ENCODE measurements around the gene IMMT. TPM values are rescaled to one million over a fixed set of nuclear protein-coding genes. Genes with fewer than 3 reads are reported as not detected.

The IMMT gene
- total and polyA plus RNA-seq, 9 of the 15 experiments (the other 6 are each of a cell fraction or from before 2014, with no cell fraction given) = 119 to 294 (median 140) TPM

- in situ Hi-C loops (cut with MboI) (no loop called here), intact Hi-C loops (cut with micrococcal nuclease) (no loop called here)
- Histone ChIP-seq H3K36me3 (ENCODE audit: control insufficient read depth, insufficient read depth, low read length) (peaks cover 100% of the 10 kb centered on the region), H4K20me1 (replicated peaks; ENCODE audit: control insufficient read depth, insufficient read depth, low read length) (no peaks in the 10 kb centered on the region), H3K9ac (ENCODE audit: insufficient read depth in 1 of 2, low read depth in 2 of 2, low read length in 2 of 2) (no peak overlapping the region), H3K27ac (ENCODE audit: extremely low read depth, low read depth, low read length) (no peak overlapping the region), H3K9me3 (replicated peaks; ENCODE audit: control insufficient read depth, insufficient read depth, low read depth, low read length) (no peaks in the 10 kb centered on the region), H3K4me2 (ENCODE audit: insufficient read depth, low read length) (no peak overlapping the region), H3K27me3 (ENCODE audit: control insufficient read depth in 2 of 2, insufficient read depth in 2 of 2, low read length in 2 of 2) (no peaks in the 10 kb centered on the region), H2AFZ (ENCODE audit: low read depth, low read length) (no peak overlapping the region), H3K4me3 (no peak overlapping the region), H3K4me1 (replicated peaks in 1 of 2; ENCODE audit: control insufficient read depth in 2 of 2, insufficient read depth in 2 of 2, low read length in 2 of 2) (no peaks in the 10 kb centered on the region), H3K9me1 (ENCODE audit: control insufficient read depth, insufficient read depth, low read length) (no peaks in the 10 kb centered on the region), H3K79me2 (ENCODE audit: control insufficient read depth, insufficient read depth, low read length) (no peaks in the 10 kb centered on the region)
- WGBS (ENCODE audit: insufficient coverage, low coverage, missing lambda C conversion rate) = 96% methylated on average over 4 of the region's 4 CpGs
- DNase-seq (ENCODE audit: extremely low read depth in 1 of 4, low spot score in 3 of 4) (no peak), ATAC-seq (no peak), FAIRE-seq (no peak)
- BruUV-seq (replicated peaks) = no TSS peak
- CTCF ChIA-PET (ENCODE audit: low intra/inter-chr PET ratio) = no interaction called here
- POLR2A ChIA-PET = interaction anchor here (0.7 to 1.2 kb wide), 2 partner anchors 17 to 29 kb away, joined by 3 read pairs; partner anchors contain the start of gene POLR1A
- TF ChIP-seq CLOCK (CRISPR knock-in tag; IDR thresholded peaks at IDR 0.05; ENCODE audit: borderline replicate concordance) = no peak
These were observed 60.6 kb downstream of the IMMT start for GRCh38 chr2:86134709-86135108.

- WGBS (ENCODE audit: insufficient coverage, low coverage, missing lambda C conversion rate) = 80% methylated on average over 5 of the region's 5 CpGs
- POLR2A ChIA-PET = interaction anchor here (0.8 to 2.8 kb wide), 3 partner anchors 10 to 27 kb away, joined by 3 to 9 read pairs (median 4); partner anchors contain the start of genes POLR1A and PTCD3
- CTCF ChIA-PET (ENCODE audit: low intra/inter-chr PET ratio) = no interaction called here
- H3K27me3 ChIP-seq (ENCODE audit: control insufficient read depth in 2 of 2, insufficient read depth in 2 of 2, low read length in 2 of 2) = no peaks in the 10 kb centered on the region
- H3K79me2 ChIP-seq (ENCODE audit: control insufficient read depth, insufficient read depth, low read length) = no peaks in the 10 kb centered on the region; the same call in 2 of the 3 replicates
- H3K9me1 ChIP-seq (ENCODE audit: control insufficient read depth, insufficient read depth, low read length) = no peaks in the 10 kb centered on the region
- H2AFZ ChIP-seq (ENCODE audit: low read depth, low read length) = no peak overlapping the region
- in situ Hi-C loops (cut with MboI) (no loop called here), intact Hi-C loops (cut with micrococcal nuclease) (no loop called here)
- H3K4me1 ChIP-seq (replicated peaks in 1 of 2; ENCODE audit: control insufficient read depth in 2 of 2, insufficient read depth in 2 of 2, low read length in 2 of 2) = no peaks in the 10 kb centered on the region
- H3K4me3 ChIP-seq = no peak overlapping the region
- TF ChIP-seq FOXA1 (IDR thresholded peaks at IDR 0.05; ENCODE audit: borderline replicate concordance) (no peak), ZFX (CRISPR knock-in tag; IDR thresholded peaks at IDR 0.05) (no peak), ZZZ3 (IDR thresholded peaks at IDR 0.05) (no peak)
- ATAC-seq = no peak
- no peaks in the 10 kb centered on the region for H3K9me3 ChIP-seq (replicated peaks; ENCODE audit: control insufficient read depth, insufficient read depth, low read depth, low read length)
- no peak overlapping the region for H3K9ac ChIP-seq (ENCODE audit: insufficient read depth in 1 of 2, low read depth in 2 of 2, low read length in 2 of 2)
- no peak for DNase-seq (ENCODE audit: extremely low read depth in 1 of 4, low spot score in 3 of 4)
- no peak for FAIRE-seq
- TSS peak; percentile 4 for BruUV-seq (replicated peaks)
- no peak overlapping the region for H3K27ac ChIP-seq (ENCODE audit: extremely low read depth, low read depth, low read length)
- peaks cover 99% of the 10 kb centered on the region for H3K36me3 ChIP-seq (ENCODE audit: control insufficient read depth, insufficient read depth, low read length)
- H3K4me2 ChIP-seq (ENCODE audit: insufficient read depth, low read length) = no peak overlapping the region
- H4K20me1 ChIP-seq (replicated peaks; ENCODE audit: control insufficient read depth, insufficient read depth, low read length) = no peaks in the 10 kb centered on the region
These were observed 70.6 kb downstream of the IMMT start for GRCh38 chr2:86124683-86125082.

All from K562 (cell line).